COLO829 (cell line): ENCODE data around the gene SLC2A6.

Source experiments
- DNase-seq: peaks from one replicate; pipeline ENCODE4 v3.0.0; 2012; ENCODE audit warnings: low spot score

The SLC2A6 gene

DNA sequence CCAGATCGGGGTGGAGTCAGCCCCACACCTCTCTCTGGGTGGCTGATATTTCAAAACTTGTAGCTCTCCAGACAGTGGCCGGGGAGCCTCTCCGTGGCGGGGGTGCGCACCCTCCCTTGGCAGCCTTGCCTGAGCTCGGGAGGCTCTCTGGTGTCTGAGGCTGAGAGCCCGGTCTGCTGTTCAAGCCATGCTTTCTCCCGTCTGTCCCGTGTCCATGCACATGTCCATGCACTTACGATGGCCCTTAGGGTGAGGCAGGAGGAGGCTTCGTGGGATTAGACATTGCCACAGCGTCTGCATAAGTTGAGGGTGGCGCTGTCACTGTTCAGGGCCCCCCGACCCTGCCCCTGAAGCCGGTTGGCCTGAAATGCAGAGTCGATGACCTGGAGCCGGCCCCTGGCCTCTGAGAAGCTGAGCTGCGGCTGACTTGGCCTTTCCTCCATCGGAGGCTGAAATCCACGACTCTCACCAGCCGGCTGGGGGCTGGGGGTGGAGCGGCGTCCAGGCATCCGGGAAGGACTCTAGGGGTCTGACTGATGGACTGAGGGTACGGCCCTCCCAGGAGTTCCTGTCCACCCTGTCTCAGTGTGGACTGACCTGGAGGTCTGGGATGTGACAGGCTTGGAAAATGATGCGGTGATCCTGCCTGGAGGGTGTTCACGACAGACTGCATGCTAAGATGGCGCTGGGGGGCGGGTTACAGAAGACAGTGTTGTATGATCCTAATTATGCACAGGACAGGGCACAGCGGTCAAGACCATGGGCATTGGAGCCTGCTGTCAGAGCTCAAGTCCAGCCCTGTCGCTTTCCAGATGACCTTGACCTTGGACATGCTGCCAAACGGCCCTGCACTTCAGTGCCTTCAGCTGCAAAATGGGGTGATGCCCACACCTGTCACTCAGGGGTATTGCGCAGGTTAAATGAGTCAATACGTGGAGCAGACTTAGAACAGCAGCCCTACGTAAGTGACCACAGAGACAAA, 18.3 kb upstream of the SLC2A6 start:
- no peak for DNase-seq

DNA sequence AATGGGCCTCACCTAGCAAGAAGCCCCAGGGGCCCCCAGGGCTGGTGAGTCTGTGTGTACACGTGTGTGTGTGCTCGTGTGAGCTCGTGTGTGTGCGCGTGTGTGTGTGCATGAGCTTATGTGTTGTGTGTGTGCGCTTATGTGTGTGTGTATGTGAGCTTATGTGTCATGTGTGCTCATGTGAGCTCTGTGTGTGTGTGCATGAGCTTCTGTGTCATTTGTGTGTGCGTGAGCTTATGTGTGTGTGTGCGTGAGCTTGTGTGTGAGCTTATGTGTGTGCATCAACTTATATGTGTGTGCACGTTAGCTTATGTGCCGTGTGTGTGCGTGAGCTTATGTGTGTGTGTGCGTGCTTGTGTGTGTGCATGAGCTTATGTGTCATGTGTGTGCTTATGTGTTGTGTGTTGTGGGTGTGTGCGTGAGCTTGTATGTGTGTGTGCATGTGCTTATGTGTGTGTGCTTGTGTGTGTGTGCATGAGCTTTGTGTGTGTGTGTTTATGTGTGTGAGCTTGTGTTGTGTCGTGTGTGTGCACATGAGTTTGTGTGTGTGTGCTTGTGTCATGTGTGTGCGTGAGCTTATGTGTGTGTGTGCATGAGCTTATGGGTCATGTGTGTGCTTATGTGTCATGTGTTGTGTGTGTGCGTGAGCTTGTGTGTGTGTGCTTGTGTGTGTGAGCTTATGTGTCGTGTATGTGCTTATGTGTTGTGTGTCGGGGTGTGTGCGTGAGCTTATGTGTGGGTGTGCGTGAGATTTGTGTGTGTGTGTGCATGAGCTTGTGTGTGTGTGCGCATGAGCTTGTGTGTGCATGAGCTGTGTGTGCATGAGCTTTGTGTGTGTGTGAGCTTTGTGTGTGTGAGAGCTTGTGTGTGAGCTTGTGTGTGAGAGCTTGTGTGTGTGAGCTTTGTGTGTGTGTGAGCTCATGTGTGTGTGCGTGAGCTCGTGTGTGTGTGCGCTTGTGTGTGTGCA, 16.7 kb upstream of the SLC2A6 start:
- DNase-seq: no peak

DNA sequence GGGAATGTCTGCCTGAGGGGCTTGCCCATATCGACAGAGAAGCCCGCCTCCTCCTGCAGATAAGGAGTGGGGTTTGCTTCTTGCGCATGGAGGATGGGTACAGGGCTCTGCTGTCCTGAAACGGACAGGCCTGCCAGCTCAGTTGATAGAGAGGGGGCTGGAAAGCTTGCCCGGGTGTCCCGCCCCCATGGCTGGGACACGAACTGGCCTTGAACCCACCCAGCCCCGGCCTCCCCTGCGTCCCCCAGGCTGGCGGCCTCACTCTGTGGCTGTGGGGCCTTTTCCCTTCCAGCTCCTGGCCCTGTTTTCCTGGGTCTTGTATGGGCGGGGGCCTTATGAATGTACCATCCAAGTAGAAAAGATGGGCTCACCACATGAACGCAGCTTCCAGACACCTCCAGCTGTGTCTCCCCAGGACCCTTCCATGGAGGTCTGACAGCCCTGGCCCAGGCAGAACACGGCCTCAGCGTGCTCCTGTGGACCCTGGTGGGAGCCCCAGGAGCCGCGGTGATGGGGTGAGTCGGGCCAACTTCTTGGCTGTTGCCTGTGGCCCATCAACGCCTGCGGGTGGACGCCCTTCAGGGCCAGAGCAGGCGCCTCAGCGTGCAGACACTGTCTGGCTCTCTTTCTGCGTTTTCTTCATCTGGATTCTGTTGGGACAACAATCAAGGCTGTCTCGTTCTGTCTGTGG, 15.9 kb upstream of the SLC2A6 start:
- DNase-seq: no peak

- no peak for DNase-seq
Measured at GRCh38 chr9:133493845-133494540, 15.1 kb upstream of the SLC2A6 start.

DNA sequence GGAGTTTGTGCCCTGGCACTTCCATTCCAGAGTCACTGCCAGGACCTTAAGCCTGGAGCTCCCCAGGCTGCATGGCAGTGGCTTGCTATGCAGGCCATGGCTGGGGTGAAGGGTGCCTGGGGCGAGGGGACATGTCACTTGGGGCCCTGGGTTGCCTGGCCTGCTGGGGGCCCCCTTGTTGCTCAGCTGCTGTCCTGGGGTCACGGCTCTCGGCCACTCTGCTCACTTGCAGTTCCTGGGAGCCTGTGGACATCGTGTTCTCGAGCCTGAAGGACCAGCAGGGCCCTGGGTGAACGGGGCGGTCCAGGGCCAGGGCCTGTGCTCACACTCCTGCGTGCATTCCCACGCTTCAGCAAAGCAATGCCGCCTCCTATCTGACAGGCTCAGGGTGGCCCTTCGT, 14.5 kb upstream of the SLC2A6 start:
- DNase-seq: no peak

DNA sequence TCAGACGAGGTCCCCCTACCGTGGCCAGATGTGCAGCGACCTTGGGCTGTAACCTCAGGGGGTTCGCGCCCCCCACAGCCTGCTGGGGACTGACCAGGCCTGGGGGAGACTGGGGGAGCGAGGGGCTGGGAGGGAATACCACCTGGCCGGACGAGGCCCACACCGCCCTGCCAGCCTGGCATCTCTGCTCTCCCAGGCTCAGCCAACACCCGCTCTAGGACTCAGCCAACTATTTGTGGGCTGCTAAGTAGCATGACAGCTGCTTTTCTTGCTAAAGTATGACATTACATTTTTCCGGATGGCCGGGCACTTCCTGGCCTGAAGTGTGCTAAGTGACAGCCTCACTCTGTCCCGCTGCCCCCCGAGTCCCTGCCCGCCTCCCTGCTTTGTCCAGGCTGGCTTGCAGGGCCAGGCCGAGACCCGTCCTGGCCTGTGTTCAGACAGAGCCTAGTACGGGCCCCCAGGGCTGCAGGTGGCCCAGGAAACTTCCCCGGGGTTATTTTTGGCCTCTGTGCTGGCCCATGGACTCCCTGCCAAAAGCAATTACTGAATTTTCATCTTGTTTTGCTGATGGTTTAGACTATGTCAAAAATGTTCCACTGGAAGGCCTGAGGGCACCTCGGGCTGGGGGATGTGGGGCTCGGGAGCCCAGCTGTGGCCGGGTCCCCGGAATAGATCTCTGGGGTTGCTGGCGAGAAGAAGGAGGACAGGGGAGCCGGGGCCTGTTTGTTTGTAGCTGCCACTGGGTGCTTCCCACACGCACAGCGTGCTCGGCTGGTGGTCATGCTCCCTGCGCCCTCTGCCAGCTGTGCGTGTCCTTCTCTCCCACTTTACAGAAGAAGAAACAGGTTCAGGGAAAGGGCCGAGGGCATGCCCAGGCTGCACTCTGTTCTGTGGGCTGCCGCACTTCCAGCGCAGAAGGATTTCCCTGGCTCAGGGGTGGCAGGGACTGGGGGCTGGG, 13.4 kb upstream of the SLC2A6 start:
- DNase-seq: no peak

- DNase-seq: no peak
Measured at GRCh38 chr9:133491656-133491925, 12.7 kb upstream of the SLC2A6 start.

DNA sequence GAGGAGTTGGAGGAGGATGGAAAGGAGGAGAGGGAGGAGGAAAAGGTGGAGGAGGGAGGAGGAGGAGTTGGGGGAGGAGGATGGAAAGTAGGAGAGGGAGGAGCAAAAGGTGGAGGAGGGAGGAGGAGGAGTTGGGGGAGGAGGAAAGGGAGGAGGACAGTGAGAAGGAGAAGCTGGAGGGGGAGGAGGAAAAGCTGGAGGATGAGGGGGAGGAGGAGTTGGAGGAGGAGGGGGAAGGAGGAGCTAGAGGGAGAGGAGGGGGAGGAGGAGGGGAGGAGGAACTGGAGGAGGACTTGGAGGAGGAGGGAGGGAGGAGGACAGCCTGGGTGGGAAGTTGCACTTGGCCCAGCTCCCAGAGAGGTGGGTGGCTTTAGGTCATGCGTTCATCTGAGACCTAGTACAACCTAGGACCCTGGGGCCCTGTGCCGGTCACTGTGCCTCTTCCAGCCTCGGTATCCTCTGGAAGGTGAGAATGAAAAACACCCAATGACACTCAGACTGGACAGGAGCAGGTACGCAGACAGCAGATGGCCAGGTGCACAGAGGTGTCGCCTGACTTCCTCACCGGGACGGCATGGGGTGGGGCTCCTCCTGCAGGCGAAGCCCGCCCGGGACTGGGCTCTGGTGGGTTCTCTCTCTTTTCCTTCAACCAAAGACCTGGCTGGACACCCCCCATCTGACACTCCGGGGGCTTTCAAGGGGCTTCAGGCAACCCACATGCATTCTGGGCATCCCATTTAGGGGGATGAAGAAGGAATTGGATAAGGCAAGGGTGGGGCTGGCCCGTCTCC, 12.2 kb upstream of the SLC2A6 start:
- no peak for DNase-seq

DNA sequence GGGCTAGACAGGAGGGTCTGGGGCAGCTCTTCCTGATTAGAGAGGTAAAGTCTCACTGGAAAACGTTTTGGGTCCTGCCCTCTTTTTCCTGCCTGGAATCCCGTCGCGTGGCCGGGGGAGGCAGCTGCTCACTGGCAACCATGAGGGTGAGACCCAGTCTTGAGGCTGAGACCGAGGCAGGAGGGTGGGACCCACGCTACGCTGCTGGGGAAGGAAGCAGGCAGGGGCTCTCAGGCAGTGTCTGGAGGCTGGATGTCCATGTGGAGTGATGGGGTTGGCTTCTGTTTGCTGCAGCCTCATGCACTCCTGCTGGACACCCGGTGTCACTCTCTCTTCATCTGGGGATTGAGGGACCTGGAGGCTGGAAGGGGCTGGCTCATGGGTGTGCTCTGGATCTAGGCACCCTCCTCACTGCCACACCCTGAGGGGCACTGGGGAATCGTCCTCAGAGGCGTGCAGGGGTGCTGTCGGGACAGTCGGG, 11.3 kb upstream of the SLC2A6 start:
- no peak for DNase-seq

GRCh38 chr9:133489253-133490190, 10.6 kb upstream of the SLC2A6 start:
- no peak for DNase-seq

GRCh38 chr9:133488686-133489252, 9.9 kb upstream of the SLC2A6 start:
- DNase-seq: no peak

DNA sequence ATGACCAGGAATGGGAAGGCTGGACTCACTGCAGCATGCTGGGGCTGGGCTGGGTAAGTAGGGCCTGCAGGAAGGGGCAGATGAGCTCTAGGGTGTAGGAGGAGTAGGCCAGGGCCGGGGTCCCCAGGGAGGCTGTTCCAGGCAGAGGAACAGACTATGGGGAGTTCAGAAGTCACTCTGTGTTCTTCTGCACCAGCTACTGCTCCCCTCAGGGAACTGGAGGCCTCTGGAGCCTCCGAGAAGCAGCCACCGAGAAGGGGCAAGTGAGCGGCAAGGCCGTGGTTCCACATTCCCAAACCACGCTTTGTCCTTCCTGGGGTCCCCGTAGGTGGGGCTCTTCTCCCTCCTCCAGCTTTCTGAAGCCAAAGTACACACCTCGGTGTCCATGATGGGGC, 8.4 kb upstream of the SLC2A6 start:
- DNase-seq: no peak

DNA sequence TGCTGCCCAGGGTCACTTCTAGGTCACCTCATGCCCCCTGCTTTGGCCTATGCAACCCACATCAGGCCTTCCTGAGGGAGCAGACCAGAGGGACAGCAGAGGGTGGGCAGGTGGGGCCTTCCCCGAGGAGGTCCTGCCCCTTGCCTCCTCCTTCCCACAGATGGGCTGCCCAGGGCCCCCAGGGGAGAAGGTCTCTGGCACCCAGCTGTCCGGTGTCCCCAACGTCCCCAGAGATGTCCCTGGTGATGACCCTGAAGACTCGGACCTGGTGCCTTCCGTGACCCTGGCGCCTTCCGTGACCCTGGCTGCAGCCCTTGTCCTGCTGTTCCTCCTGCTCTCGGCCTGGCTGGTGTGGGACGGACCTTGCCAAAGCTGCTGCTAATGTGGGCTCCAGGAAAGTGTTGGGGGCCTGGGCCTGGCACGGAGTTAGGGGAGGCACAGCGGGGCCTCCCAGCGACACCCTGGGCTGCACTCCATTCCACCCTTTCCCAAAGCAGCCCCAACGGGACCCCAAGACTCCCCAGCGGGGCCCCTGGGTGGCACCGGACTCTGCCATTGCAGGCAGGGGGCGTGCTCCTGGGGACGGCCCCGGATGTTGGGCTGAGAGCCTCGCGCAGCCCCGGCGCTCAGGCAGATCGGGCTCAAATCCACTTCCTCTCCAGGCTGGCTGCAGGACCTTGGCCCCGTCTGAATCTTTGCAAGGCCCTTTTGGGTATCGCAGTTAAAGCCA, 6.8 kb upstream of the SLC2A6 start:
- no peak for DNase-seq

DNA sequence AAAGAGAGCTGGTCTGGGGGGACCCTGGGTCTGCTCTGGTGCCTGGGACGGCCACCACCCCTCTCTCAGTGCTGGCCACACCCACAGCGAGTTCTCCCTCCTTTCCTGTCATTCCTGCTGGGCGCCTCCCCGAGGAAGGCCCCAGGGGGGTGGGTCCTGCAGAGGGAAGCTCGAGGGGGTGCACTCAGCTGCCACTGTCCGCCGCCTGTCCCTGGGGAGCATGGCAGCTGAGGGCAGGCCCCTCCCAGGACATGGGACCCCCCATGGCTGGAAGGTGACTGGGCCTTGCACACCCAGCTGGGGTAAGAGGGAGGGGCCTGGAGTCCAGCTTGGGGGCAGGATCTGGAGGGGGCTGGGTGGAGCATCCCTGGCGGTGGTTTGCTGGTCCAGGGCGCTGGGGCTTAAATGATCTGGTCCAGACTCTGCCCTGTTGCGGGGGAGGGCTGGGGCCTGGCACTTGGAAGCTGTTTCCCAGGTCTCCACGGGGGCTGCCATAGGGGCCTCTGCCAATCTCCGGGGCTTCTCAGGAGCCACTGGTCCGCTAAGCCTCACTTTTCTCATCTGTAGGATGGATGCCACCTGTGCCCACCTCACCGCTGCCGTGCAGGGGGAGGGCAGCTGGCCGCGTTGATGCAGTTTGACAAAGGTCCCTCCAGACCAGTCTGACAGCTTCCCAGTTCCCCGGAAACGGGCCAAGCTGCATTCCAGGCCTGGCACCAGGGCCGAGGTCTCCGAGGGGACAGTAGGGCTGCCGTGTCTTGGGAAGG, 6.0 kb upstream of the SLC2A6 start:
- DNase-seq: no peak

GRCh38 chr9:133483611-133484010, 4.7 kb upstream of the SLC2A6 start:
- DNase-seq: no peak

- DNase-seq: no peak
Measured at GRCh38 chr9:133477992-133478850, 678 bp downstream of the SLC2A6 start.
